ENCODE results near the gene NTF3.

NTF3 gene

GRCh38 chr12:5498076-5498475, 66.2 kb downstream of the NTF3 start:
- H3K9me3 Mint-ChIP-seq: no peaks in the 10 kb centered on the region
- H3K4me1 Mint-ChIP-seq: no peaks in the 10 kb centered on the region
- peaks cover 7% of the 10 kb centered on the region for H3K27me3 Mint-ChIP-seq
- H3K36me3 Mint-ChIP-seq: no peaks in the 10 kb centered on the region
- no peak overlapping the region for H3K27ac Mint-ChIP-seq
- DNase-seq (ENCODE audit: low spot score in 2 of 2) (no peak), ATAC-seq (ENCODE audit: low read depth) (no peak)
- no peak overlapping the region for H3K4me3 Mint-ChIP-seq

- Mint-ChIP-seq H3K4me3 (no peak overlapping the region), H3K36me3 (no peaks in the 10 kb centered on the region), H3K27ac (no peak overlapping the region), H3K4me1 (no peaks in the 10 kb centered on the region), H3K9me3 (no peaks in the 10 kb centered on the region), H3K27me3 (peaks cover 7% of the 10 kb centered on the region)
- no peak for DNase-seq (ENCODE audit: low spot score in 2 of 2)
- ATAC-seq (ENCODE audit: low read depth): no peak
Observed at GRCh38 chr12:5498806-5499205, 66.9 kb downstream of the NTF3 start.

- DNase-seq (ENCODE audit: low spot score in 2 of 2) (no peak), ATAC-seq (ENCODE audit: low read depth) (no peak)
- H3K4me1 Mint-ChIP-seq: no peaks in the 10 kb centered on the region
- no peak overlapping the region for H3K27ac Mint-ChIP-seq
- H3K27me3 Mint-ChIP-seq: peaks cover 7% of the 10 kb centered on the region
- no peak overlapping the region for H3K4me3 Mint-ChIP-seq
- H3K9me3 Mint-ChIP-seq: no peaks in the 10 kb centered on the region
- H3K36me3 Mint-ChIP-seq: no peaks in the 10 kb centered on the region
Observed at GRCh38 chr12:5499566-5500330, 67.8 kb downstream of the NTF3 start.

- no peaks in the 10 kb centered on the region for H3K4me1 Mint-ChIP-seq
- ATAC-seq (ENCODE audit: low read depth) (no peak), DNase-seq (ENCODE audit: low spot score in 2 of 2) (no peak)
- H3K4me3 Mint-ChIP-seq: no peak overlapping the region
- no peak overlapping the region for H3K27ac Mint-ChIP-seq
- H3K36me3 Mint-ChIP-seq: no peaks in the 10 kb centered on the region
- peaks cover 7% of the 10 kb centered on the region for H3K27me3 Mint-ChIP-seq
- H3K9me3 Mint-ChIP-seq: no peaks in the 10 kb centered on the region
Observed at GRCh38 chr12:5500331-5500659, 68.4 kb downstream of the NTF3 start.

- H3K36me3 Mint-ChIP-seq: no peaks in the 10 kb centered on the region
- peaks cover 12% of the 10 kb centered on the region for H3K27me3 Mint-ChIP-seq
- no peaks in the 10 kb centered on the region for H3K4me1 Mint-ChIP-seq
- H3K27ac Mint-ChIP-seq: no peak overlapping the region
- DNase-seq (ENCODE audit: low spot score in 2 of 2) (no peak), ATAC-seq (ENCODE audit: low read depth) (no peak)
- no peaks in the 10 kb centered on the region for H3K9me3 Mint-ChIP-seq
- H3K4me3 Mint-ChIP-seq: no peak overlapping the region
Observed at GRCh38 chr12:5503774-5504173, 71.9 kb downstream of the NTF3 start.

GRCh38 chr12:5505116-5505515, 73.2 kb downstream of the NTF3 start:
- peaks cover 11% of the 10 kb centered on the region for H3K27me3 Mint-ChIP-seq
- DNase-seq (ENCODE audit: low spot score in 2 of 2) (no peak), ATAC-seq (ENCODE audit: low read depth) (no peak)
- H3K4me3 Mint-ChIP-seq: no peak overlapping the region
- H3K27ac Mint-ChIP-seq: no peak overlapping the region
- no peaks in the 10 kb centered on the region for H3K9me3 Mint-ChIP-seq
- H3K4me1 Mint-ChIP-seq: no peaks in the 10 kb centered on the region
- H3K36me3 Mint-ChIP-seq: no peaks in the 10 kb centered on the region

- H3K4me3 Mint-ChIP-seq: no peak overlapping the region
- no peaks in the 10 kb centered on the region for H3K4me1 Mint-ChIP-seq
- no peaks in the 10 kb centered on the region for H3K36me3 Mint-ChIP-seq
- DNase-seq (ENCODE audit: low spot score in 2 of 2): no peak
- H3K27ac Mint-ChIP-seq: no peak overlapping the region
- H3K27me3 Mint-ChIP-seq: peaks cover 8% of the 10 kb centered on the region
- ATAC-seq (ENCODE audit: low read depth): no peak
- H3K9me3 Mint-ChIP-seq: no peaks in the 10 kb centered on the region
Observed at GRCh38 chr12:5505751-5506150, 73.8 kb downstream of the NTF3 start.

GRCh38 chr12:5506295-5506694, 74.4 kb downstream of the NTF3 start:
- Mint-ChIP-seq H3K36me3 (no peaks in the 10 kb centered on the region), H3K27me3 (peaks cover 11% of the 10 kb centered on the region), H3K4me1 (no peaks in the 10 kb centered on the region), H3K27ac (no peak overlapping the region), H3K9me3 (no peaks in the 10 kb centered on the region), H3K4me3 (no peak overlapping the region)
- DNase-seq (ENCODE audit: low spot score in 2 of 2) (no peak), ATAC-seq (ENCODE audit: low read depth) (no peak)

GRCh38 chr12:5506821-5507231, 74.9 kb downstream of the NTF3 start:
- Mint-ChIP-seq H3K36me3 (no peaks in the 10 kb centered on the region), H3K27me3 (peaks cover 8% of the 10 kb centered on the region), H3K4me3 (no peak overlapping the region), H3K9me3 (no peaks in the 10 kb centered on the region), H3K4me1 (no peaks in the 10 kb centered on the region), H3K27ac (no peak overlapping the region)
- DNase-seq (ENCODE audit: low spot score in 2 of 2): no peak
- no peak for ATAC-seq (ENCODE audit: low read depth)

- no peaks in the 10 kb centered on the region for H3K9me3 Mint-ChIP-seq
- H3K36me3 Mint-ChIP-seq: no peaks in the 10 kb centered on the region
- H3K4me3 Mint-ChIP-seq: no peak overlapping the region
- no peak overlapping the region for H3K27ac Mint-ChIP-seq
- ATAC-seq (ENCODE audit: low read depth): no peak
- DNase-seq (ENCODE audit: low spot score in 2 of 2): no peak
- H3K4me1 Mint-ChIP-seq: no peaks in the 10 kb centered on the region
- H3K27me3 Mint-ChIP-seq: peaks cover 8% of the 10 kb centered on the region
Observed at GRCh38 chr12:5507401-5507935, 75.6 kb downstream of the NTF3 start.

- DNase-seq (ENCODE audit: low spot score in 2 of 2) (no peak), ATAC-seq (ENCODE audit: low read depth) (no peak)
- no peak overlapping the region for H3K27ac Mint-ChIP-seq
- H3K36me3 Mint-ChIP-seq: no peaks in the 10 kb centered on the region
- H3K27me3 Mint-ChIP-seq: peaks cover 8% of the 10 kb centered on the region
- H3K9me3 Mint-ChIP-seq: no peaks in the 10 kb centered on the region
- no peaks in the 10 kb centered on the region for H3K4me1 Mint-ChIP-seq
- H3K4me3 Mint-ChIP-seq: no peak overlapping the region
Observed at GRCh38 chr12:5507944-5508343, 76.0 kb downstream of the NTF3 start.

- ATAC-seq (ENCODE audit: low read depth): no peak
- no peak overlapping the region for H3K4me3 Mint-ChIP-seq
- no peaks in the 10 kb centered on the region for H3K4me1 Mint-ChIP-seq
Observed at GRCh38 chr12:5509102-5509501, 77.2 kb downstream of the NTF3 start.

GRCh38 chr12:5509557-5509956, 77.6 kb downstream of the NTF3 start:
- H3K27me3 Mint-ChIP-seq: peaks cover 10% of the 10 kb centered on the region
- ATAC-seq (ENCODE audit: low read depth) (no peak), DNase-seq (ENCODE audit: low spot score in 2 of 2) (no peak)
- no peak overlapping the region for H3K27ac Mint-ChIP-seq
- no peaks in the 10 kb centered on the region for H3K4me1 Mint-ChIP-seq
- no peaks in the 10 kb centered on the region for H3K36me3 Mint-ChIP-seq
- no peak overlapping the region for H3K4me3 Mint-ChIP-seq
- H3K9me3 Mint-ChIP-seq: no peaks in the 10 kb centered on the region

More at GRCh38 chr12:5509102-5509501, 77.2 kb downstream of the NTF3 start:
- Mint-ChIP-seq H3K36me3 (no peaks in the 10 kb centered on the region), H3K27ac (no peak overlapping the region), H3K9me3 (no peaks in the 10 kb centered on the region), H3K27me3 (peaks cover 8% of the 10 kb centered on the region)
- no peak for DNase-seq (ENCODE audit: low spot score in 2 of 2)

- DNase-seq (ENCODE audit: low spot score in 2 of 2): no peak
- Mint-ChIP-seq H3K27ac (no peak overlapping the region), H3K4me3 (no peak overlapping the region), H3K4me1 (no peaks in the 10 kb centered on the region), H3K9me3 (no peaks in the 10 kb centered on the region), H3K36me3 (no peaks in the 10 kb centered on the region), H3K27me3 (peaks cover 10% of the 10 kb centered on the region)
- no peak for ATAC-seq (ENCODE audit: low read depth)
Observed at GRCh38 chr12:5510251-5510805, 78.4 kb downstream of the NTF3 start.

- peaks cover 10% of the 10 kb centered on the region for H3K27me3 Mint-ChIP-seq
- no peak for DNase-seq (ENCODE audit: low spot score in 2 of 2)
- H3K4me3 Mint-ChIP-seq: no peak overlapping the region
- no peaks in the 10 kb centered on the region for H3K9me3 Mint-ChIP-seq
- no peak for ATAC-seq (ENCODE audit: low read depth)
- H3K36me3 Mint-ChIP-seq: no peaks in the 10 kb centered on the region
- no peaks in the 10 kb centered on the region for H3K4me1 Mint-ChIP-seq
- H3K27ac Mint-ChIP-seq: no peak overlapping the region
Observed at GRCh38 chr12:5511256-5511643, 79.3 kb downstream of the NTF3 start.

Data from memory B cell (primary cell).